Keratinocyte (primary cell): Measurements from ENCODE around the gene TEKT3. TPM values are rescaled to one million over a fixed set of nuclear protein-coding genes. Genes with fewer than 3 reads are reported as not detected.

Experiments
- DNase-seq: peaks from one replicate; pipeline ENCODE4 v3.0.0-alpha.2; 2011; ENCODE audit warnings: low read depth, missing footprints, low spot score
- FAIRE-seq: peaks from 2 replicates; lab custom pipeline; 2011; peaks lifted over from hg19 to GRCh38; lab: Jason Lieb, UNC
- H2AFZ ChIP-seq: 2 replicates; pipeline ENCODE4 v1.6.0; 2012; ENCODE audit warnings: low read length, control low read depth, inconsistent platforms; ENCODE audit not compliant: control insufficient read depth
- H3K27ac ChIP-seq: 2 replicates; pipeline ENCODE4 v1.5.1; 2011; ENCODE audit warnings: low read length; ENCODE audit not compliant: control insufficient read depth, insufficient read depth
- H3K27me3 ChIP-seq: 3 replicates; pipeline ENCODE4 v1.6.0; 2011; ENCODE audit warnings: low read length; ENCODE audit not compliant: control insufficient read depth, insufficient read depth; ENCODE audit errors: extremely low read depth
- H3K36me3 ChIP-seq, 2 experiments: 2 replicates in 1 of 2; 3 replicates in 1 of 2; pipeline ENCODE4 v1.5.1; 2011; ENCODE audit warnings: low read length in 2 of 2, mild to moderate bottlenecking in 1 of 2; ENCODE audit not compliant: control insufficient read depth in 2 of 2, insufficient read depth in 2 of 2; ENCODE audit errors: extremely low read depth in 1 of 2
- H3K4me1 ChIP-seq: 3 replicates; pipeline ENCODE4 v1.5.1; 2011; ENCODE audit warnings: low read length; ENCODE audit not compliant: control insufficient read depth, insufficient read depth; ENCODE audit errors: extremely low read depth
- H3K4me2 ChIP-seq: 3 replicates; pipeline ENCODE4 v1.6.0; 2011; ENCODE audit warnings: low read depth, low read length; ENCODE audit not compliant: control insufficient read depth, insufficient read depth; ENCODE audit errors: extremely low read depth
- H3K4me3 ChIP-seq, 3 experiments: fragments of 200-600 bp in 1 of 3; sonication (generic) in 1 of 3; 2 replicates in 2 of 3; 3 replicates in 1 of 3; pipeline ENCODE4 v1.5.1; 2011 to 2016; ENCODE audit warnings: low read length in 3 of 3, mild to moderate bottlenecking in 3 of 3, control low read depth in 2 of 3, inconsistent platforms in 1 of 3, low read depth in 1 of 3, mixed read lengths in 1 of 3, mixed run types in 1 of 3, moderate library complexity in 1 of 3; ENCODE audit not compliant: control insufficient read depth in 2 of 3, insufficient read depth in 2 of 3; ENCODE audit errors: extremely low read depth in 1 of 3
- H3K79me2 ChIP-seq: 2 replicates; pipeline ENCODE4 v1.6.0; 2012; ENCODE audit warnings: low read length; ENCODE audit not compliant: control insufficient read depth, insufficient read depth
- H3K9ac ChIP-seq: 3 replicates; pipeline ENCODE4 v1.6.0; 2011; ENCODE audit warnings: low read length; ENCODE audit not compliant: control insufficient read depth, insufficient read depth; ENCODE audit errors: extremely low read depth
- H3K9me1 ChIP-seq: 3 replicates; pipeline ENCODE4 v1.6.0; 2011; ENCODE audit warnings: low read length; ENCODE audit not compliant: control insufficient read depth, insufficient read depth; ENCODE audit errors: extremely low read depth
- H3K9me3 ChIP-seq: 2 replicates; pipeline ENCODE4 v1.5.1; 2012; ENCODE audit warnings: low read depth, low read length; ENCODE audit not compliant: control insufficient read depth
- H4K20me1 ChIP-seq: 3 replicates; pipeline ENCODE4 v1.6.0; 2011; ENCODE audit warnings: low read length; ENCODE audit not compliant: control insufficient read depth, insufficient read depth; ENCODE audit errors: extremely low read depth
- CTCF ChIP-seq, 3 experiments: IDR thresholded peaks in 1 of 3; conservative IDR thresholded peaks in 1 of 3; optimal IDR thresholded peaks in 1 of 3; 2 replicates in 2 of 3; 3 replicates in 1 of 3; pipeline versions ENCODE3 to v1.5.1; 2011; ENCODE audit warnings: low read length in 3 of 3, mild to moderate bottlenecking in 3 of 3, moderate library complexity in 2 of 3, control low read depth in 1 of 3, inconsistent platforms in 1 of 3; ENCODE audit not compliant: insufficient read depth in 2 of 3; ENCODE audit errors: extremely low read depth in 1 of 3
- EZH2 ChIP-seq: IDR thresholded peaks from one replicate; pipeline ENCODE4 v1.6.1; 2012; ENCODE audit warnings: inconsistent platforms, mild to moderate bottlenecking, low read length, moderate library complexity
- dilution Hi-C: fragments of 300-500 bp; cut with MboI; formaldehyde crosslinking; loops from one replicate; pipeline ENCODE4 v1.7.0; 2020; ENCODE audit warnings: low sequenced_read_pairs; ENCODE audit not compliant: extremely low pct_ligation_motif_present
- polyA plus RNA-seq, 5 experiments: library from polyadenylated mRNA; depleted of rRNA in 3 of 5; stranded (reverse) in 3 of 5; stranded (forward) in 1 of 5; unstranded in 1 of 5; fragments of >200 nt; gene quantifications; 1 replicate in 1 of 5; 2 replicates in 3 of 5; 3 replicates in 1 of 5; pipeline versions ENCODE4 v1.2.1 to v1.2.3, GENCODE V29; 2011 to 2012; ENCODE audit warnings: missing spikeins in 2 of 5, low read depth in 1 of 5, low replicate concordance in 1 of 5

TEKT3 gene
- polyA plus RNA-seq, 1 donor (not counting 4 experiments of a cell fraction or from before 2014, with no cell fraction given), result 0.16 TPM

GRCh38 chr17:15381707-15382106 lies 40.3 kb upstream of the TEKT3 start:
- Histone ChIP-seq H3K79me2 (no peaks in the 10 kb centered on the region), H2AFZ (no peak overlapping the region), H3K4me1 (peaks cover 2% of the 10 kb centered on the region)

GRCh38 chr17:15380446-15380845 lies 39.0 kb upstream of the TEKT3 start:
- H3K4me3 ChIP-seq, result no peak overlapping the region
- no peak overlapping the region for H2AFZ ChIP-seq
- no peaks in the 10 kb centered on the region for H3K79me2 ChIP-seq
- H4K20me1 ChIP-seq, result no peaks in the 10 kb centered on the region
- H3K4me1 ChIP-seq, result peaks cover 2% of the 10 kb centered on the region
- no peaks in the 10 kb centered on the region for H3K9me3 ChIP-seq
- DNase-seq (no peak), FAIRE-seq (no peak)
- H3K27ac ChIP-seq, result no peak overlapping the region
- no peak for TF ChIP-seq CTCF (optimal IDR thresholded peaks at IDR 0.05 in 1 of 3, IDR thresholded peaks at IDR 0.05 in 1 of 3, conservative IDR thresholded peaks at IDR 0.05 in 1 of 3; ENCODE audit: extremely low read depth in 1 of 3, insufficient read depth in 2 of 3, low read length in 3 of 3)
- TF ChIP-seq EZH2, result no peak
- no peak overlapping the region for H3K9ac ChIP-seq
- no peaks in the 10 kb centered on the region for H3K27me3 ChIP-seq
- no peak overlapping the region for H3K4me2 ChIP-seq
- H3K9me1 ChIP-seq, result no peaks in the 10 kb centered on the region
- dilution Hi-C loops, result no loop called here
- H3K36me3 ChIP-seq, result no peaks in the 10 kb centered on the region

More at GRCh38 chr17:15381707-15382106, 40.3 kb upstream of the TEKT3 start:
- H3K9me1 ChIP-seq, result no peaks in the 10 kb centered on the region
- no peak for TF ChIP-seq EZH2
- no peak for TF ChIP-seq CTCF (optimal IDR thresholded peaks at IDR 0.05 in 1 of 3, IDR thresholded peaks at IDR 0.05 in 1 of 3, conservative IDR thresholded peaks at IDR 0.05 in 1 of 3; ENCODE audit: extremely low read depth in 1 of 3, insufficient read depth in 2 of 3, low read length in 3 of 3)
- H3K9me3 ChIP-seq, result no peaks in the 10 kb centered on the region
- H3K4me2 ChIP-seq, result no peak overlapping the region
- H4K20me1 ChIP-seq, result no peaks in the 10 kb centered on the region
- no peaks in the 10 kb centered on the region for H3K36me3 ChIP-seq
- DNase-seq (no peak), FAIRE-seq (no peak)
- no peaks in the 10 kb centered on the region for H3K27me3 ChIP-seq
- H3K27ac ChIP-seq, result no peak overlapping the region
- no peak overlapping the region for H3K4me3 ChIP-seq
- dilution Hi-C loops, result no loop called here
- no peak overlapping the region for H3K9ac ChIP-seq
